Urothelium cell line (cell line): ENCODE data around the gene USP40.

Experiments used
- DNase-seq: peaks from one replicate; pipeline ENCODE4 v3.0.0; 2011; ENCODE audit warnings: low spot score, mixed read lengths
- FAIRE-seq: peaks from 2 replicates; lab custom pipeline; 2011; peaks lifted over from hg19 to GRCh38; lab: Jason Lieb, UNC

The USP40 gene

DNA sequence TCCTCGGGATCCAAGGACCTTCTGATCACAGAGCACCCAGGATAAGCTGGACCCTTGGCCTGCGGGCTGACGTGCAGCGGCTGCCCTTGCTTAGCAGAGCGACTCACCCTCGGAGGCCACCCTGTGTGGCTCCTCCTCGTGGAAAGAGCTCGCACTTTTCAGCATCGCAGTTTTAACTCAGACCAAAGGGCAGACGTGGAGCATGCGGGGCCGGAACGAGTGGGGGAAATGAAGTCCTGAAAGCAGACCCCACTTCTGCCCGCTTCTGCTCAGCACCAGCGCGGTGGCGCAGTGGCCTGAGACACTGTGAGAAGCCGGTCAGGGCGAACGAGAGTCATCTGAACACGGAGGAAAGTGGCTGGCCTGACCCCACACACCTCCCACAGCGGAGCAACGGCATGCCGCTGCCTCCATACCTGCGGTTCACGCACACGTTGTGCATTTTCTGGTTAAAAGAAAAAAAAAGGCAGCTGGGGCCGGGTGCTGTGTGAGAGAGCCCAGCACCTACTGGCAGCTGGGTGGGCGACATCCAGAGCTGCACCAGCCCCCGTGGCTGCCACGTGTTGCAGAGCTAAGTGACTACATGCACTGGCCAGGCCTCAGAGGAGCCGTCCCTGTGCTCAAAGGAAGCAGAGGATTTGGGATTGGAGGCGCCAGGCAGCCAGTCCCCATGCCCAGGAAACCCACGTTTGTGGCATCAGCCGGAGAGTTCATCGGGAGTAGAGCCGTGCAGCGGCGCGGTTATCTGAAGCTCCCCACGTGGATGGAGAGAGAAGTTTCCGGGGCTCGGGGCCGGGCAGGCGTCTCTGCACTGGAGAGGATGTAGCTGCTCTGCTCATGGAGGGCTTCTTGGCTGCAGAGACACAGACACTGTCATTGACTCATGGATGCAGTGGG, 89.7 kb downstream of the USP40 start:
- FAIRE-seq, result no peak
- no peak for DNase-seq

- FAIRE-seq (no peak), DNase-seq (no peak)
Measured at GRCh38 chr2:233476063-233476410, 90.5 kb downstream of the USP40 start.

- FAIRE-seq (no peak), DNase-seq (no peak)
Measured at GRCh38 chr2:233474308-233475160, 92.0 kb downstream of the USP40 start.

- DNase-seq (no peak), FAIRE-seq (no peak)
Measured at GRCh38 chr2:233473878-233474277, 92.7 kb downstream of the USP40 start.

- FAIRE-seq, result no peak
Measured at GRCh38 chr2:233473386-233473791, 93.2 kb downstream of the USP40 start.

GRCh38 chr2:233471291-233472035, 95.1 kb downstream of the USP40 start:
- no peak for DNase-seq
- no peak for FAIRE-seq

More at GRCh38 chr2:233473386-233473791, 93.2 kb downstream of the USP40 start:
- no peak for DNase-seq

- DNase-seq (no peak), FAIRE-seq (no peak)
Measured at GRCh38 chr2:233470839-233471238, 95.7 kb downstream of the USP40 start.

GRCh38 chr2:233470011-233470687, 96.4 kb downstream of the USP40 start:
- FAIRE-seq (no peak), DNase-seq (no peak)

DNA sequence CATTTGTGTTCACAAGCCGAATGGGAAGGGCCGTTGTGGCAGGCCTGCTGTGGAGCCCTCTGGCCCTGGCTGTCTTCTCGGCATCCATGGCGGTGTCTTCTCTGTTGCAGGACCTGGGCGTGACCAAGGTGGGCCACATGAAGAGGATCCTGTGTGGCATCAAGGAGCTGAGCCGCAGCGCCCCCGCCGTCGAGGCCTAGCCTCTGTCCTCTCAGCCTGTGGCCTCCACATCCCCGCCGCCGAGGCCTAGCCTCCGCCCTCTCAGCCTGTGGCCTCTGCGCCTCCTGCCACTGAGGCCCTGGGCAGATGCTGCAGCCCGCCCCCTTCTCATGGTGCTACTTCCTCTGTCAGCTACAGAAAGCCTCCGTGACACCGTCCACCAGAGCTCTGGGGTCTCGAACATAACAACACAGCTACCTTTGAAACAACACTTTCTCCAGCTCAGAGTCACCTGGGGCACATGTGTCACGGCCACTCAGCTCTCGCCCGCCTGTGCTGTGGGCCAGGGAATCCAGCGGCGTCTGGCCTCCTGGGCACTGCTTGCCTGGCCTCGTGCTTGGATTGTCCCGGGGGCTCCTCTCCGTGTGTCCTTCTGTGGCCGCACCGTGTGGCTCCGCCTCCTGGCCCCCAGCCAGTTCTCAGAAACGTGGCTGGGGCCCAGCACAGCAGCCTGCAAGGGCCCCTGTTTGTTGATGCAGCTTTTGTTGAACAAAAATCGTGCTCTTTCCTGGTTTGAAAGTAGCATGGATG, 97.1 kb downstream of the USP40 start:
- DNase-seq (no peak), FAIRE-seq (no peak)

GRCh38 chr2:233468741-233469110, 97.9 kb downstream of the USP40 start:
- no peak for DNase-seq
- FAIRE-seq, result no peak

GRCh38 chr2:233468047-233468740, 98.4 kb downstream of the USP40 start:
- FAIRE-seq, result no peak

GRCh38 chr2:233466991-233467603, 99.5 kb downstream of the USP40 start:
- no peak for FAIRE-seq
- DNase-seq, result no peak

More at GRCh38 chr2:233468047-233468740, 98.4 kb downstream of the USP40 start:
- no peak for DNase-seq

GRCh38 chr2:233464531-233465240, 101.9 kb downstream of the USP40 start:
- DNase-seq, result no peak
- FAIRE-seq, result no peak

DNA sequence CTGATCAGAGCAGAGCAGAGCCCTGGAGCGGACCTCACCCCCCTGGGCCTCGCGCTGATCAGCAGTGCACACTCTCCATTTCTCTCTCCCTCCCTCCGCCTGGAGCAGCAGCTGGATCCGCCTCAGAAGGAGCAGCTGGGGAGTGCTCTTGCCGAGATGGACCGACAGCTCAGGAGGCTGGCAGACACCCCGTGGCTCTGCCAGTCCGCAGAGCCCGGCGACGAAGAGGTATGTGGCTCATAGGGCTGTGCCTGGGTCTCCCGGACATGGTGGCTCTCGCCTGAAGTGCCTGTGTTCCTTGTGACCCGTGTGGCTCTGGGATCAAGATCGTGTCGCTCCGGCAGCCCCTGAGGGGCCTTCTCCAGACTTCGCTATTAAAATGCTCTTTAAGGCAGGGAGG, 102.5 kb downstream of the USP40 start:
- DNase-seq (no peak), FAIRE-seq (no peak)

- FAIRE-seq (no peak), DNase-seq (no peak)
Measured at GRCh38 chr2:233463586-233463985, 103.0 kb downstream of the USP40 start.

GRCh38 chr2:233462826-233463470, 103.6 kb downstream of the USP40 start:
- no peak for FAIRE-seq

DNA sequence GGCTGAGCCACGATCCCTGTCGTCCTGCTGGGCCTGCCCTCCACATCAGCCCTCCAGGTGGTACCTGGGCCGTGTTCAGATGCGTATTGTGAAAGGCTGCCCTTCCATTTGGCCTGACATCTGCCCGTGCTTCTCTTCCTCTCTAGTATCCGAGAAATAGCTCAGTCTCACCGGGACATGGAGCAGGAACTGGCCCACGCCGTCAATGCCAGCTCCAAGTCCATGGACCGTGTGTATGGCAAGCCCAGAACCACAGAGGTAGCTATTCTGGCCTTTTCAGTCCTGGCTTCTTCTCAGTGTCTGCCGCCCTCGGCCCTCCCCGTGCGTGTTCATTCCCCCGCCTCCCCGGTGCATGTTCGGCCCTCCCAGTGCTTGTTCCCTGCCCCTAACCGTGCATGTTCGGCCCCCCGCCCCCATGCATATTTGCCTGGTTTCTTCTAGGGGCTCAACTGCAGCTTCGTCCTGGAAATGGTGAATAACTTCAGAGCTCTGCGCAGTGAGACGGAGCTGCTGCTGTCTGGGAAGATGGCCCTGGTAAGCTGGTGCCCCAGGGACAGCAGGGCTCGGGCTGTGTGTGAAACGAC, 104.3 kb downstream of the USP40 start:
- DNase-seq, result no peak
- FAIRE-seq, result no peak

More at GRCh38 chr2:233462826-233463470, 103.6 kb downstream of the USP40 start:
- no peak for DNase-seq
